NCI-H748 (cell line): ENCODE measurements around the gene RTRAF.

Experiments
- DNase-seq: peaks from one replicate; lab custom pipeline; 2025; ENCODE audit not compliant: unreplicated experiment; lab: John Stamatoyannopoulos, UW

RTRAF gene

DNA sequence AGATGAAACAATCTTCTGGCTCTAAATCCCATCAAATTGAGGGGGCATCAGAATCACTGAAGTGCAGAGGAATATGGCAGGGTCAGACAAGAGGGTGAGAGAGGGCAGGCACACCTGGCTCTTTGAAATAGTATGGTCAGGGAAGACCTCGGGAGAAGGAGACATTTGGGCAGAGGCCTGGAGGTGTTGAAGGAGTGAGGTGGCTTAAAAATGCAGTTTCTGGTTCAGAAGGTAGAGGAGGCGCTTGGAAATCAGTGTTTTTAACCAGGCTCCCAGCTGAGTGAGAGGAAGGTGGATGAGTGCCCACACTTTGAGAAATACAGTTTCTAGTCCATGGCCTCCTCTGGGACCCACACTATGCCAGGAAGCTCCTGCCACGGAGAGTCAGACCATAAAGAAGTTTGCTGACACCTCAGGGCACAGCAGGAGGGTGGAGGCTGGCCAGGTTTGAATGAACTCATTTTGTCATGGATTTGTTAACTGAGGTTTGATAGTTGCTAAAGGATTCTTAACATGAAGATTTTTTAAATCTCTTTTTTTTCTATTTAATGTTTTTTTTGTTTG, 59.4 kb downstream of the RTRAF start:
- no peak for DNase-seq

- no peak for DNase-seq
Measured at GRCh38 chr14:52049271-52049670, 59.9 kb downstream of the RTRAF start.

GRCh38 chr14:52049721-52050588, 60.6 kb downstream of the RTRAF start:
- no peak for DNase-seq

DNA sequence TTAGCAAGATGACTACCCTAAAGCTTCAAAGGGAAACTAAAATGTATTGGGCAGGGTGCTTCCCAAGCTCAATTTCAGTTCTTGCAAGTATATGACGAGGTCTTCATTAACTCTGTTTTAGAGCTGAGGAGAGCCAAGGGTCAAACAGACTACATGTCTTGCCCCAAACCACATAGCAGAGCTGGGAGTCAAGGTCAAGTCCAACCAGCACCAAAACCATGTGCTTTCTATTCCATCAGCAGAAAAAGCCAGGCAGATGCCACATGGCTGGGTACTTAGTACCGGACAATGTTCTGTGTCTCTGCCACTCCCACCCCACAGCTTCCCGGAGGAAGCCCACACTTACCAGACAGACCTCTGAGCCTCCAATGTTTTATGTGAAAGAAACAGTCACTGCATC, 61.9 kb downstream of the RTRAF start:
- DNase-seq = no peak

- no peak for DNase-seq
Measured at GRCh38 chr14:52051871-52052270, 62.5 kb downstream of the RTRAF start.

DNA sequence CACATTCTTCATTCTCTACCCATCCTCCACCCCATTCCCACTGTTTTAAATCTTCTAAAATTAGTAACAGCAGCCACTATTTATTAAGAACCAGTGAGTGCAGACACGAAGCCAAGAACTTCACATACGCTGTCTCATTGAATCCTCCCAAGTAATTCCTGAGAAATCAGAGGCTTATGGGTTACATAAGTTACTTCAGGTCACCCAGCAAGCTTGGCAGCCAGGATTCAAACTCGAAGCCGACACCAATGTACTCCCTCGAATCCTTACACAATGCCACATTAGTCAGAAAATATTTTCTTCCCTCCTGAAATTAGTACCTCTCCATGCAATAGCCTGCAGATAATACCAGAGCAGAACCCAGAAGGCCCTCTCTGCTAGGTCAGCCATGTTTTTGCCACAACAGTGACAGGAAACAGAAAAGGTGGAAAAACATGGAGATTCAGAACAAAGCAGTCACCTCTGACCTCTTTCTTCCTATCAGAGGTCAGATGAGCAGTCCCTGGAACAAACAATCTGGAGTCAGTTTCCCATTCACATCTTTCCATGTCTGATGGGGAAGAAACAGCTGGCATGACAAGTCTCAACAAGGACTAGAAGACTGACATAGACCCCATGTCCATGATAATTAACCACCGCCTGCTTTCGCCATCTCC, 63.1 kb downstream of the RTRAF start:
- DNase-seq = no peak

- DNase-seq = no peak
Measured at GRCh38 chr14:52053044-52053443, 63.7 kb downstream of the RTRAF start.

DNA sequence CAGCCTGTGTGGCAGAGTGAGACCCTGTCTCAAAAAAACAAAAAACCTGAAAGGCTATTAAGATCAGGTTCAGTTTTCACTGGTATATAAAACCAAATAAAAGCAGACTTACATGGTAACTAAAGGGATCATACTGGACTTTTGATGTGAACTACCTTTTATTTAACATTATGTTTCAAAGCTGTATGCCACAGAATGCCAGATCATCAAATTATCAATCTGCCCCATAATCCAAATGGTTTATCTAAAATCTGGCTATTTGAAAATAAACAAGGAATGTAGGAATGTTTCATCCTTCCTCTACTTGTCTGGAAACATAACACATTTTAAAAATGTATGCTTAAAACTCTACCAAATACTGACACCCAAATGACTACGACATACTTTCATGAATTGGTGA, 65.3 kb downstream of the RTRAF start:
- no peak for DNase-seq

DNA sequence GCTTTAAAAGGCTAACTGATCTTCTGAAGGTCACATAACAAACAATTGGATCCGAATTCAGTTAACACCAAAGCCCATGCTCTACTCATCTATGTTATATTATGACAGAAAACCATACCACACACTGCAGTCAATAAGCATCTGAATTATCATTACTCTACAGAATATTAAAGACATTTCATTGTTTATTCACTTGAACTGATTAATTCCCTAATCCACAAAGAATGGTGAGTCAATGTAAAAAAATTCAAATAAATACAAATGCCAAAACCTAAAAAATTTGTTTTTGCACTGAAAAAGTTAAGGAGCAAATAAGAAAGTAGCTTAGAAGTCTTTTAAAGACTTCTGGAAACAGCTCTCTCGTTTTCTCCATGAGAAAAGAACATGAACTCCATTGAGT, 65.8 kb downstream of the RTRAF start:
- no peak for DNase-seq

- no peak for DNase-seq
Measured at GRCh38 chr14:52058341-52058740, 69.0 kb downstream of the RTRAF start.

DNA sequence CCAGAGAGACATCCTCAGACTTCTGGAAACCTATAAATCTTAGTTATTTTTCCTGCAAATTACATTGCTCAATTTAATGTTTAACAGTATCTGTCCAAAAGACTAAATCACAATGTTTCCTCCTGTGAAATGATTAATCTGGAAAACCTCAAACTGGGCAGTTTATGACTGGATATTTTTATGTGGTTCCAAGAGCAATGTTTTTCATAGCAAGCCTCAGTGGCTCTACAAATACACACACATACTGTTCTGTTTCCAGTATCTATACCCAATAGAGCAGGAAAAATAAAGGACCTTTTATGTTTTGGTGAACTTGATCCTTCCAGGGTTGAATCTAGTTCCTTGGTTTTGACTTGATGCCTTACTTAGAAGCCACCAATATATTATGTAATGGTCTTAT, 70.3 kb downstream of the RTRAF start:
- DNase-seq = no peak

GRCh38 chr14:52060080-52060479, 70.7 kb downstream of the RTRAF start:
- DNase-seq = no peak
